ENCODE data around the gene PIGR. TPM values are rescaled to one million over a fixed set of nuclear protein-coding genes. Genes with fewer than 3 reads are reported as not detected.

Gene PIGR
- total RNA-seq, 2 experiments from 2014 or later, result 0.06 to 0.07 TPM

GRCh38 chr1:206883876-206884275 is 62.4 kb downstream of the PIGR start:
- Mint-ChIP-seq H3K4me3 (no peak overlapping the region), H3K27ac (no peak overlapping the region), H3K9me3 (ENCODE audit: low read depth) (peaks cover 6% of the 10 kb centered on the region), H3K36me3 (peaks cover 5% of the 10 kb centered on the region), H3K27me3 (peaks cover 21% of the 10 kb centered on the region), H3K4me1 (peaks cover 4% of the 10 kb centered on the region)
- CTCF ChIA-PET, result interaction anchor here (0.9 to 1.9 kb wide), 6 partner anchors 22 to 220 kb away, joined by 3 to 8 read pairs (median 4); no protein-coding TSS in a partner anchor
- no peak for ATAC-seq
- DNase-seq, result no peak

- H3K27me3 Mint-ChIP-seq, result peaks cover 21% of the 10 kb centered on the region
- H3K4me1 Mint-ChIP-seq, result peaks cover 4% of the 10 kb centered on the region
- H3K36me3 Mint-ChIP-seq, result peaks cover 10% of the 10 kb centered on the region
- CTCF ChIA-PET, result interaction anchor here (0.9 to 1.1 kb wide), 3 partner anchors 27 to 50 kb away, joined by 3 to 4 read pairs (median 3); no protein-coding TSS in a partner anchor
- ATAC-seq (no peak), DNase-seq (no peak)
- peaks cover 12% of the 10 kb centered on the region for H3K9me3 Mint-ChIP-seq (ENCODE audit: low read depth)
- no peak overlapping the region for H3K4me3 Mint-ChIP-seq
- H3K27ac Mint-ChIP-seq, result no peak overlapping the region
These were observed 63.1 kb downstream of the PIGR start for GRCh38 chr1:206883160-206883559.

- no peak overlapping the region for H3K4me3 Mint-ChIP-seq
- H3K27ac Mint-ChIP-seq, result no peak overlapping the region
- peaks cover 19% of the 10 kb centered on the region for H3K27me3 Mint-ChIP-seq
- peaks cover 12% of the 10 kb centered on the region for H3K36me3 Mint-ChIP-seq
- H3K4me1 Mint-ChIP-seq, result peaks cover 4% of the 10 kb centered on the region
- peaks cover 15% of the 10 kb centered on the region for H3K9me3 Mint-ChIP-seq (ENCODE audit: low read depth)
- DNase-seq (no peak), ATAC-seq (no peak)
- CTCF ChIA-PET, result interaction anchor here (1.1 kb wide), 1 partner anchor 26 kb away, joined by 4 read pairs; no protein-coding TSS in a partner anchor
These were observed 63.7 kb downstream of the PIGR start for GRCh38 chr1:206882555-206882954.

- Mint-ChIP-seq H3K9me3 (ENCODE audit: low read depth) (peaks cover 30% of the 10 kb centered on the region), H3K4me1 (peaks cover 4% of the 10 kb centered on the region), H3K4me3 (no peak overlapping the region), H3K27ac (no peak overlapping the region), H3K36me3 (peaks cover 18% of the 10 kb centered on the region), H3K27me3 (peaks cover 11% of the 10 kb centered on the region)
- DNase-seq (no peak), ATAC-seq (no peak)
- CTCF ChIA-PET, result interaction anchor here (0.8 to 1.4 kb wide), 2 partner anchors 32 to 146 kb away, joined by 3 to 8 read pairs; no protein-coding TSS in a partner anchor
These were observed 66.0 kb downstream of the PIGR start for GRCh38 chr1:206880314-206880713.

Other genes starting within 250 kb of the PIGR start
- gene IL19, start 175.7 kb downstream of the PIGR start, total RNA-seq, result not detected
- gene IL10, start 174.0 kb downstream of the PIGR start, total RNA-seq, result not detected
- not detected for gene IL20, start 80.8 kb downstream of the PIGR start, total RNA-seq
- gene IL24, start 49.0 kb downstream of the PIGR start, total RNA-seq, result not detected
- 10 to 100 TPM; 33.0 to 37.2 TPM for gene FCMR, start 24.5 kb downstream of the PIGR start, total RNA-seq
- not detected for gene FCAMR, start 24.0 kb upstream of the PIGR start, total RNA-seq
- not detected for gene C1orf116, start 86.3 kb upstream of the PIGR start, total RNA-seq
- gene YOD1, start 104.7 kb upstream of the PIGR start, total RNA-seq, result 1 to 10 TPM; 8.7 to 9.7 TPM
- 1 to 10 TPM; 2.3 TPM for gene PFKFB2, start 106.8 kb upstream of the PIGR start, total RNA-seq
- 1 to 10 TPM in 1 of 2 experiments, under 1 TPM in 1; 0.91 to 1.1 TPM for gene C4BPB, start 142.4 kb upstream of the PIGR start, total RNA-seq
- gene C4BPA, start 157.8 kb upstream of the PIGR start, total RNA-seq, result not detected

All from activated CD8-positive, alpha-beta memory T cell treated with anti-CD3 and anti-CD28 coated beads, Interleukin-2, amount 10 ng/mL, durations not matched to agents 7 days and 5 days (primary cell).